GM19397 (cell line): ENCODE data around the gene ZNF26.
"Not testable (repeated sequence)": the region's sequence is repeated elsewhere in the genome, so short reads cannot be mapped to it uniquely, and the experiment has no call there.

ENCODE experiments used
- ATAC-seq: cut with Tn5 transposase; IDR thresholded peaks from one replicate; pipeline ENCODE4 v1.9.1; 2021; ENCODE audit warnings: mild to moderate bottlenecking, moderate library complexity; ENCODE audit not compliant: unreplicated experiment

Gene ZNF26

GRCh38 chr12:132955094-132956010 lies 30.8 kb upstream of the ZNF26 start:
- ATAC-seq: peak; percentile 34

DNA sequence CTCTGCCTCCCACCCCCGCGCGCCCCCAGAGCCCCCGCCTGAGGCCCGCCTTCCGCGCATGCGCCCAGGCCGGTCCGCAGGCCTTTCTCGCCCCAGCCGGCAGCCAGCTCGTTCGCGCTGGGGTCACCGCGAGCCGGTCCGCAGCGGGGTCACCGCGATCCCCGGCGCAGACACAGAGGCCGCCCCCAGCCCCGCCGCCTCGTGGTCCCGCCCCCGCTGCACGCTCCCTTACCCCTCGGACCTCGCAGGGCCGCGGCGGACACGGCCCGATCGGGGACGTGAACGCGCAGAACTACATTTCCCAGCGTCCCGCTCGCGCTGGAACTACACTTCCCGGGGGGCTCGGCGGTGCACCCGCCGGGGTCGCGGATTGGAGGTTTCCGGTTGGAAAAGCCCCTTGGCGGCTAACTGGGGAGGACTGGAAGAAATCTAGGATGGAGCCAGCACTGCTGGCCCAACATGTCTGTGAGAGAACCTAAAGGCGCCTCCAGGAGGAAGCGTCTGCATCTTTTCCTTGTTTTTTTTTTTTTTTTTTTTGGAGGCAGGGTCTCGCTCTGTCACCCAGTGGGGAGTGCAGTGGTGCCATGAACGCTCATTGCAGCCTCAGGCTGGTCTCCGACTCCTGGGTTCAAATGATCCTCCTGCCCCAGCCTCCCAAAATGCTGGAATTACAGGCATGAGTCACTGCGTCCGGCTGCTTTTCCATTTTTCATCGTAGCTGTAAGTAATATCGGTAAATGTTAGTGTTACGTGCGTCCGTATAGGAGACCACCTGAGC lies 30.0 kb upstream of the ZNF26 start, which contains the start of gene ZNF605:
Gene ZNF605 (minus strand): TSS at position 296 of the 778 bp plus-strand sequence. CDS start 10,671 bp downstream, outside the sequence.
- peak; percentile 95 for ATAC-seq

- not testable (repeated sequence) for ATAC-seq
Observed at GRCh38 chr12:132961790-132962189, 24.4 kb upstream of the ZNF26 start.

GRCh38 chr12:132963947-132964346 lies 22.2 kb upstream of the ZNF26 start:
- not testable (repeated sequence) for ATAC-seq

- ATAC-seq: no peak
Observed at GRCh38 chr12:132965796-132966195, 20.4 kb upstream of the ZNF26 start.

GRCh38 chr12:132966676-132967415 lies 19.3 kb upstream of the ZNF26 start:
- ATAC-seq: no peak

DNA sequence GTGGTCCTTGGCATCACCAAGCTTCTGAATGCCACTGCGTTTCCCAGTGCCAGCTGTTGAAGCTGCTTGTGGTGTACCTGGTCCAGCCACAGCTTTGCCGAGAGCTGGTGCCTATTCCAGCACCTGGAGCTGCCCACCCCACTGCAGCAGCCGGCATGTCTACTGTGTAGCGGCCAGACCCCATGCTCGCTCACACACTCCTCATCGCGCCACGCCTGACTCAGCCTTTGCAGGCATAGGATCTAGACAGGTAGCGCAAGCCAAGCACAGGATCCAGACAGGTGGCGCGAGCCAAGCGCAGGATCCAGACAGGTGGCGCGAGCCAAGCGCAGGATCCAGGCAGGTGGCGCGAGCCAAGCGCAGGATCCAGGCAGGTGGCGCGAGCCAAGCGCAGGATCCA lies 18.4 kb upstream of the ZNF26 start:
- ATAC-seq: no peak

DNA sequence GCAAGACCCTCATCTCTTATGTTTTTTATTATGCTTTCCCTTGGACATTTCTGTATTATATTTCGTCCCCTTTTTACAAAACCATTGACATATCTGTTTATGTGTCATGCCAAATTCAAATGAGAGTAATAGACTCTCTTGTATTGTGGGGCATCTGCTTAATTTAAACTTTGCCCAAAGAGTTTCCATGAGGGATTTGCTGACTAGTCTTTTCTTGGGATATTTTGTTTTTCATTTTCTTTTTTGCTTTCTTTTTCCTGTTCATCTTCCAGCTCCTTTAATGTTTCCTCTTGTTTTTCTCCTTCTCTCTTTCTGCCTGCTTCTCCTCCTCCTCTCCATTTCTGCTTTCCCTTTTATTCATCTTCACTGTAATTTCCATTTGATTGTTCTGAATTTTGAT lies 13.8 kb upstream of the ZNF26 start:
- no peak for ATAC-seq

DNA sequence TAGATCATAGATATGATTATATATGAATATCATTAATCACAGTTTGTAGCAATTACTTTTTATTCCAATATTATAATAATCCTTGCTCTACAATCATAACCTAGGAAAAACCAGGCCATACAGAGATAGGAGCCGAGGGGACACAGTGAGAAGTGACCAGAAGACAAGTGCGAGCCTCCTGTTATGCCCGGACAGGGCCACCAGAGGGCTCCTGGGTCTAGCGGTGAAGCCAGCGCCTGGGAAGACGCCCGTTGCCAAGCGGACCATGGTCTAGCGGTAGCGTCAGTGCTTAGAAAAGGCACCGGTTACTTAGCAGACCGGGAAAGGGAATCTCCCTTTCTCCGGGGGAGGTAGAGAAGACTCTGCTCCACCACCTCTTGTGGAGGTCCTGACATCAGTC lies 9.3 kb upstream of the ZNF26 start:
- not testable (repeated sequence) for ATAC-seq

GRCh38 chr12:132986885-132987225 lies 688 bp downstream of the ZNF26 start:
- ATAC-seq: no peak

GRCh38 chr12:132998741-132999140 lies 12.6 kb downstream of the ZNF26 start:
- no peak for ATAC-seq

- ATAC-seq: no peak
Observed at GRCh38 chr12:133010657-133011297, 24.6 kb downstream of the ZNF26 start.

DNA sequence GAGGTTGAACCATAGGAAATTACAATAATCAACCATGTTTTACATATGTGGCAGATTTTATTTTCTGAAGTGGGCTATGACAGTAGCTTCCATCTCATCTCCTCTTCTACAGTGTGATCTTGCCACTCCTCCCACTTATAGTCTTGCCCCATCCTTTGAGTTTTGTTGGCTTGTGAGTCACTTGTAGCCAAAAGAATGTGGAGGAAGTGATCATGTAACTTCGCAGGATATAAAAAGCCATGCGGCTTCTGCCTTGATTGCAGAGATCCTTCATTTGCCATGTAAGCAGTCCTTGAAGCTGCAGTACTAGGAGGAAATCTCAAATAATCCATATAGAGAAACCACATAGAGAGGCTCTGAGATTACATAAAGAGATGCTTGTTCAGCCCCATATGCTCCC lies 37.4 kb downstream of the ZNF26 start:
- ATAC-seq: no peak

GRCh38 chr12:133026996-133027395 lies 40.8 kb downstream of the ZNF26 start:
- no peak for ATAC-seq

- ATAC-seq: peak; percentile 97
Observed at GRCh38 chr12:133037207-133038005, 51.2 kb downstream of the ZNF26 start, which contains the start of gene ZNF84. TSS of gene ZNF84 (plus strand) at chr12:133037509. CDS start at chr12:133041468, 3,959 bp downstream.

- no peak for ATAC-seq
Observed at GRCh38 chr12:133038118-133038709, 52.0 kb downstream of the ZNF26 start.

GRCh38 chr12:133046698-133047097 lies 60.5 kb downstream of the ZNF26 start:
- ATAC-seq: no peak

DNA sequence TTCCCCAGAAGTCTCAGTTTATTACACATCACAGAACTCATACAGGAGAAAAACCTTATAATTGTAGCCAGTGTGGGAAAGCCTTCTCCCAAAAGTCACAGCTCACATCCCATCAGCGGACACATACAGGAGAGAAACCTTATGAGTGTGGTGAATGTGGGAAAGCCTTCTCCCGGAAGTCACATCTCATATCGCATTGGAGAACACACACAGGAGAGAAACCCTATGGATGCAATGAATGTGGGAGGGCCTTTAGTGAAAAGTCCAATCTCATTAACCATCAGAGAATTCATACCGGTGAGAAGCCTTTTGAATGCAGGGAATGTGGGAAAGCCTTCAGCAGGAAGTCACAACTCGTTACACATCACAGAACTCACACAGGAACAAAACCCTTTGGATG lies 71.3 kb downstream of the ZNF26 start:
- no peak for ATAC-seq
